ENCODE measurements around the gene PIK3CD.

Gene PIK3CD

DNA sequence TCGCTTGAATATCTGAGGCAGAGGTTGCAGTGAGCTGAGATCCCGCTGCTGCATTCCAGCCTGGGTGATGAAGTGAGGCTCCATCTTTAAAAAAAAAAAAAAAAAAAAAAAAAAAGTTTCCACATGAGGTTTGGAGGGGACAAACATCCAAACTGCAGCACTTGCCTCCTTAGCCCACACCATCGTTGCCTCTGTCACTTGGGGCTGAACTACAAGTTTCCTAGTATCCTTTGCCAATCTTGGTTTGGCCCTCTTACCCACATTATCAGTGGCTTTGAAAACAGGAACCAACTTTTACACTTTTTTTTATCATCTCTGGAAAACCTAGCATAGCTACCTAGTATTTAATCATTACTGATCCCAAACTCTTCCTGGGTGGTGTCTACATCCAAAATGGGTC lies 113.0 kb downstream of the PIK3CD start:
- Mint-ChIP-seq H3K27me3 (no peaks in the 10 kb centered on the region), H3K4me3 (no peak overlapping the region), H3K4me1 (peaks cover 18% of the 10 kb centered on the region), H3K27ac (no peak overlapping the region), H3K36me3 (peaks cover 23% of the 10 kb centered on the region), H3K9me3 (no peaks in the 10 kb centered on the region)
- DNase-seq, result no peak
- CTCF ChIA-PET, result no interaction called here

DNA sequence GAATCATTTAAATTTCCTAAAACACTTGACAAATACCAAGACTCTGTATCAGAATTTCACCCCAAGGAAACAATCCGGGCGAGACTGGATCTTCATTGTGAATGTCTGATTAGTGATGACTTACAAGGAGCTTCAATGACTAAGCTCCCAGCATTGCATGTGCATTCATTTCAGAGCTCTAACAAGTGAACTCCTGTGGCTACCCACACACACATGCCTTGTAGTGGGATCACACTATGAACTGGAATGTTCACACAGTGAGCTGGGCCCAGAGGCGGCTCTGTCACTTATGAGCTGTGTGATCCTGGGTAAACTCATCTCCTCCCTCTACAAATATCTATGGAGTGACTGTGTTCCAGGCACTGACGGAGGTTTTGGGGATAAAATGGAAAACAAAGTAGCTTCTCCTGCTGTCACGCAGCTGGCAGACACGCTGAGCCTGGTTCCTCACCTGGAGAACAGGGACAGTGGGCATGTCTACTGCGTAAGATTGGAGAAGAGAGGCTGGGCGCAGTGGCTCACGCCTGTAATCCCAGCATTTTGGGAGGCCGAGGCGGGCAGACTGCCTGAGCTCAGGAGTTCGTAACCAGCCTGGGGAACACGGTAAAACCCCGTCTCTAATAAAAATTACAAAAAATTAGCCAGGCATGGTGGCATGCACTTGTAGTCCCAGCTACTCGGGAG lies 115.4 kb downstream of the PIK3CD start:
- Mint-ChIP-seq H3K27me3 (no peaks in the 10 kb centered on the region), H3K36me3 (peaks cover 15% of the 10 kb centered on the region), H3K4me3 (no peak overlapping the region), H3K27ac (no peak overlapping the region), H3K9me3 (no peaks in the 10 kb centered on the region), H3K4me1 (peaks cover 17% of the 10 kb centered on the region)
- DNase-seq, result no peak
- CTCF ChIA-PET, result interaction anchor here (0.6 kb wide), 1 partner anchor 13 kb away, joined by 3 read pairs; no protein-coding TSS in a partner anchor

DNA sequence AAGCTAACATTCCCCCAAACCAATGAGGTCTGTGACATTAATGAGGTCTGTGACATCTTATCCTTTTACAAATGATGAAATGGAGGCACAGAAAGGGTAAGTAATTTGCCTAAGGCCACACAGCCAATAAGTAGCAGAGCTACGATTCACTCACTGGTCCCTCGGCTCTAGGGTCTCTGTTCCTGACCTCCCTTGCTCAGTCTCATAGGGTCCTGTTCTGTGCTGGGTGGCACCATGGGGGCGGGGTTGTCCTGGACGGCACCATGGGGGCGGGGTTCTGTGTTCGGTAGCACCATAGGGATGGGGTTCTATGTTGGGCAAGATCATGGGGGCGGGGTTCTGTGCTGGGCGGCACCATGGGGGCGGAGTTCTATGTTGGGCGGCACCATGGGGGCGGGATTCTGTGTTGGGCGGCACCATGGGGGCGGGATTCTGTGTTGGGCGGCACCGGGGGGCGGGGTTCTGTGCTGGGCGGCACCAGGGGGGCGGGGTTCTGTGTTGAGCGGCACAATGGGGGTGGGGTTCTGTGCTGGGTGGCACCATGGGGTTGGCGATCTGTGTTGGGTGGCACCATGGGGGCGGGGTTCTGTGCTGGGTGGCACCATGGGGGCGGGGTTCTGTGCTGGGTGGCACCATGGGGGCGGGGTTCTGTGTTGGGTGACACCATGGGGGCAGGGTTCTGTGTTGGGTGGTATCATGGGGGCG lies 116.6 kb downstream of the PIK3CD start:
- CTCF ChIA-PET, result no interaction called here
- peak; percentile 25 for DNase-seq
- Mint-ChIP-seq H3K36me3 (peaks cover 23% of the 10 kb centered on the region), H3K9me3 (no peaks in the 10 kb centered on the region), H3K27me3 (no peaks in the 10 kb centered on the region), H3K27ac (no peak overlapping the region), H3K4me3 (no peak overlapping the region), H3K4me1 (peaks cover 17% of the 10 kb centered on the region)

DNA sequence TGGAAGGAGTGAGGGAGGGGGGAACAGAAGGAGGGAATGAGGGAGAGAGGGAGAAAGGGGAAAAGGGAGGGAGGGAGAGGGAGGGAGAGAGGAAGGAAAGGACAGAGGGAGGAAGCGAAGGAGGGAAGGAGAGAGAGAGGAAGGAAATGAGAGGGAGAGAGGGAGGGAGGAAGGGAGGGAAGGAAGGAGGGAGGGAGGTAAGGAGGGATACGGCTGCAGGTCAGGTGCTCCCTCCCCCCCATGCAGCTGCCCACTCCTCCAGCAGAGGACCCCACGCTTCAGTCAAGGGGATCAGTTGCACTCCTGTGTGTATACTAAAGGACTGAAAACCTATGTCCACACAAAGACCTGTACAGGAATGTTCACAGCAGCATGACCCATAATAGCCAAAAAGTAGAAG lies 117.5 kb downstream of the PIK3CD start:
- peaks cover 14% of the 10 kb centered on the region for H3K4me1 Mint-ChIP-seq
- DNase-seq, result no peak
- no peaks in the 10 kb centered on the region for H3K27me3 Mint-ChIP-seq
- peaks cover 23% of the 10 kb centered on the region for H3K36me3 Mint-ChIP-seq
- H3K27ac Mint-ChIP-seq, result no peak overlapping the region
- H3K9me3 Mint-ChIP-seq, result no peaks in the 10 kb centered on the region
- CTCF ChIA-PET, result no interaction called here
- no peak overlapping the region for H3K4me3 Mint-ChIP-seq

DNA sequence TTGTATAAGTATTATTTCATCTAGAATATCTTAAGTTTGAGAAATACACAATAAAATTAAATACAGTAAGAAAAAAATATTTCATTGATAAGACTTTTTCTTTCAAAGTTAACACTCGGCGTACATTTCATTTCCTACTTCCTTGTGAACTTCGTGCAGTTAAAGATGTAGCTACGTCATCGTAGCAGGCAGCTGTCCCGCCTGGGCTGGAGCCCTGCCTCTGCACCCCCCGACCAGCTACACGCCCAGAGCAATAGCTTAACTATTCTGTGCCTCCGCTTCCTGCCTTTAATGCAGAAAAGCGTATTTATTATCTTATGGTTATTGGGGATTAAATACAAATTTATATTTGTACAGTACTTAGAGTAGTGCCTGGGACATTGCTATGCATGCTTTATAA lies 118.8 kb downstream of the PIK3CD start:
- no peaks in the 10 kb centered on the region for H3K9me3 Mint-ChIP-seq
- CTCF ChIA-PET, result interaction anchor here (0.7 kb wide), 1 partner anchor 38 kb away, joined by 3 read pairs; no protein-coding TSS in a partner anchor

DNA sequence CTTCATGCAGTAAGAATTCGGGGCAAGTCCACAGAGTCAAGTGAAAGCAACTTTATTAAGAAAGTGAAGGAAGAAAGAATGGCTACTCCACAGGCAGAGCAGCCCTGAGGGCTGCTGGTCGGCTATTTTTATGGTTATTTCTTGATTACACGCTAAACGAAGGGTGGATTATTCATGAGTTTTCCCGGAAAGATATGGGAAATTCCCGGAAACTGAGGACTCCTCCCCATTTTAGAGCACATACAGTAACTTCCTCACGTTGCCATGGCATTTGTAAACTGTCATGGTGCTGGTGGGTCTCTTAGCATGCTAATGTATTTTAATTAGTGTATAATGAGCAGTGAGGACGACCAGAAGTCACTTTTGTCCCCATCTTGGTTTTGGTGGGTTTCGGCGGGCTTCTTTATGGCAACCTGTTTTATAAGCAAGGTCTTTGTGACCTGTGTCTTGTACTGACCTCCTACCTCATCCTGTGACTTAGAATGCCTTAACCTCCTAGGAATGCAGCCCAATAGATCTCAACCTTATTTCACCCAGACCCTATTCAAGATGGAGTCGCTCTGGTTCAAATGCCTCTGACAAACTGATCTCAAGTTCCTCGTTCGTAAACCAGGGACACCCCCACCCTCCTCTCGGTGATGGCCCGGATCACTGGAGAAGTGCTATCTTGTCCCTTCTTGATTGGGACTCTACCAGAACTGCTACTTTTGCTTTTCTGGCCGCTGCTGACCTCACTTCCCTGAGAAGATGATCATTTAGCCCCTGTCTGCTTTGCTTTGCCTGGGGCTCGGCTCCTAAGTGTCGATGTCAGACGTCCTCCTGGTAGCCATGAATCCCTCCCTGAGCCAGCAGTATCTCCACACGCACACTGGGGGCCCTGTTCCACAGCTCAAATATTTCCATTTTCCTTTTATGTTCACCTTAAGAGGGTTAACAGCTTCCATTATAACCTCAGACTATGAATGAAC lies 123.5 kb downstream of the PIK3CD start:
- no peaks in the 10 kb centered on the region for H3K27me3 Mint-ChIP-seq
- no peak for DNase-seq
- no peak overlapping the region for H3K4me3 Mint-ChIP-seq
- CTCF ChIA-PET, result interaction anchor here (0.6 to 12.7 kb wide), 3 partner anchors 28 to 92 kb away, joined by 3 to 314 read pairs (median 4); no protein-coding TSS in a partner anchor
- no peaks in the 10 kb centered on the region for H3K9me3 Mint-ChIP-seq
- peaks cover 16% of the 10 kb centered on the region for H3K4me1 Mint-ChIP-seq
- H3K27ac Mint-ChIP-seq, result no peak overlapping the region
- H3K36me3 Mint-ChIP-seq, result peaks cover 19% of the 10 kb centered on the region

More for the DNA sequence above, 118.8 kb downstream of the PIK3CD start:
- H3K27me3 Mint-ChIP-seq, result no peaks in the 10 kb centered on the region
- H3K36me3 Mint-ChIP-seq, result peaks cover 20% of the 10 kb centered on the region
- H3K4me3 Mint-ChIP-seq, result no peak overlapping the region
- H3K4me1 Mint-ChIP-seq, result peaks cover 13% of the 10 kb centered on the region
- DNase-seq, result no peak
- no peak overlapping the region for H3K27ac Mint-ChIP-seq

DNA sequence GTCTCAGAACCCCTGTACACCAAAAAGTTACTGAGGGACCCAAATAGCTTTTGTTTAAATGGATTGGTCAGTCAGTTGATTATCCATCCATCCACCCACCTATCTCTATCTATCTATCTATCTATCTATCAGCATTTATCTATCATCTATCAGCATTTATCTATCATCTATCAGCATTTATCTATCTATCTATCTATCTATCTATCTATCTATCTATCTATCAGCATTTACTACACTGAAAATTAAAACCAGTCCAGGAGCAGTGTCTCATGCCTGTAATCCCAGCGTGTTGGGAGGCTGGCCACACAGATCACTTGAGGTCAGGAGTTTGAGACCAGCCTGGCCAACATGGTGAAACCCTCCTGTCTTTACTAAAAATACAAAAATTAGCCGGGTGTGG lies 125.2 kb downstream of the PIK3CD start:
- CTCF ChIA-PET, result interaction anchor here (12.7 kb wide), 1 partner anchor 90 kb away, joined by 314 read pairs; no protein-coding TSS in a partner anchor
- Mint-ChIP-seq H3K4me3 (no peak overlapping the region), H3K9me3 (no peaks in the 10 kb centered on the region), H3K27ac (no peak overlapping the region), H3K27me3 (no peaks in the 10 kb centered on the region), H3K4me1 (peaks cover 14% of the 10 kb centered on the region), H3K36me3 (peaks cover 19% of the 10 kb centered on the region)
- DNase-seq, result no peak

Measured in activated naive CD4-positive, alpha-beta T cell treated with anti-CD3 and anti-CD28 coated beads, Interleukin-2, amount 10 ng/mL, durations not matched to agents 7 days and 5 days (primary cell).